ENCODE measurements around the gene TRIM63. TPM values are rescaled to one million over a fixed set of nuclear protein-coding genes. Genes with fewer than 3 reads are reported as not detected.

TRIM63 gene
- polyA plus RNA-seq, 1 of the 3 experiments (the other 2 are of a cell fraction) = not detected

DNA sequence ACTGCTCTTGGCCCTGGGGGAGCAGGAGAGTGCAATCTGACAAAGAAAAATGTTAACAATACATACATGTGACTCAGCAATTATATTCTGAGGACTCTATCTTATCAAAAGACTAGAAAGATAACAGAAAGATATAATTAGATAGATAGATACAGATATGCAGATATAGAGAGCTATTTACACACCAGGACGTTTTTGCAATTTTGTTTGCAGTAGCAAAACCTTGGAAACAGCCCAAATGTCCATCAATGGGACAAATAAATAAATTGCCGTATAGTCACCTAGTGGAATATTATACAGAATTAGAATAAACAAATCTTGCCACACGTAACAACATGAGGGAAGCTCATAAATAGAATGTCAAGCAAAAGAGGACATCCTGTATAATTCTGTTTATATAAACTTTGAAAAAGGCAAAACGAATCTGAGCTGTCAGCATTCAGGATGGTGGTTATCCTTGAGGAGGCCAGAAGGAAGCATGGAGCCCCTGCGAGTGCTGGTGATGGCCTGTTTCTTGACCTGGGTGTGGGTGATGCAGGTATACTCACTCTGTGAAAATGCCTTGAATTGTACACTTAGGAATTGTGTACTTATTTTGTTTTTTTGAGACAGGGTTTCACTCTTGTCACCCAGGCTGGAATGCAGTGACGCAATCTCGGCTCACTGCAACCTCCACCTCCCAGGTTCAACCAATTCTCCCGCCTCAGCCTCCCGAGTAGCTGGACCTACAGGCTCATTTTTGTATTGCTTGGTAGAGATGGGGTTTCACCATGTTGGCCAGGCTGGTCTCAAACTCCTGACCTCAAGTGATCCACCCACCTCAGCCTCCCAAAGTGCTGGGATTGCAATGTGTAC, 12.8 kb upstream of the TRIM63 start:
- TF ChIP-seq ELF1 (IDR thresholded peaks at IDR 0.05) (no peak), TEAD4 (IDR thresholded peaks at IDR 0.05; ENCODE audit: borderline replicate concordance, insufficient read depth) (no peak), YY1 (IDR thresholded peaks at IDR 0.05; ENCODE audit: low read depth) (no peak), CHD2 (IDR thresholded peaks at IDR 0.05; ENCODE audit: low read length, partially characterized antibody) (no peak), TCF12 (IDR thresholded peaks at IDR 0.05) (no peak), GABPA (IDR thresholded peaks at IDR 0.05; ENCODE audit: low read depth) (no peak), RFX5 (IDR thresholded peaks at IDR 0.05; ENCODE audit: low read length) (no peak), POLR2AphosphoS5 (IDR thresholded peaks at IDR 0.05; ENCODE audit: low read depth, low read length) (no peak), MXI1 (IDR thresholded peaks at IDR 0.05; ENCODE audit: low read depth, low read length) (no peak), SIN3A (IDR thresholded peaks at IDR 0.05; ENCODE audit: borderline replicate concordance, low read depth, low read length) (no peak), RAD21 (IDR thresholded peaks at IDR 0.05; ENCODE audit: low read length) (no peak), TAF1 (IDR thresholded peaks at IDR 0.05; ENCODE audit: borderline replicate concordance, low read depth, low read length) (no peak), RCOR1 (IDR thresholded peaks at IDR 0.05; ENCODE audit: low read length) (no peak), JUND (IDR thresholded peaks at IDR 0.05) (no peak), GATA2 (CRISPR knock-in tag; IDR thresholded peaks at IDR 0.05) (no peak), NRF1 (IDR thresholded peaks at IDR 0.05; ENCODE audit: low read depth, low read length) (no peak), NFIC (IDR thresholded peaks at IDR 0.05; ENCODE audit: borderline replicate concordance) (no peak), SMC3 (IDR thresholded peaks at IDR 0.05; ENCODE audit: low read depth, low read length) (no peak)
- TF ChIP-seq, protein P1, sequence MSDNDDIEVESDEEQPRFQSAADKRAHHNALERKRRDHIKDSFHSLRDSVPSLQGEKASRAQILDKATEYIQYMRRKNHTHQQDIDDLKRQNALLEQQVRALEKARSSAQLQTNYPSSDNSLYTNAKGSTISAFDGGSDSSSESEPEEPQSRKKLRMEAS (IDR thresholded peaks at IDR 0.05; ENCODE audit: low read depth) = no peak
- TF ChIP-seq, protein P2, sequence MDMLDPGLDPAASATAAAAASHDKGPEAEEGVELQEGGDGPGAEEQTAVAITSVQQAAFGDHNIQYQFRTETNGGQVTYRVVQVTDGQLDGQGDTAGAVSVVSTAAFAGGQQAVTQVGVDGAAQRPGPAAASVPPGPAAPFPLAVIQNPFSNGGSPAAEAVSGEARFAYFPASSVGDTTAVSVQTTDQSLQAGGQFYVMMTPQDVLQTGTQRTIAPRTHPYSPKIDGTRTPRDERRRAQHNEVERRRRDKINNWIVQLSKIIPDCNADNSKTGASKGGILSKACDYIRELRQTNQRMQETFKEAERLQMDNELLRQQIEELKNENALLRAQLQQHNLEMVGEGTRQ (IDR thresholded peaks at IDR 0.05; ENCODE audit: borderline replicate concordance, low read depth, low read length) = no peak
- no peak for DNase-seq
- H3K4me3 ChIP-seq (ENCODE audit: low read depth in 2 of 2, low read length in 1 of 2) = no peak overlapping the region
- H4K20me1 ChIP-seq (ENCODE audit: insufficient read depth) = no peaks in the 10 kb centered on the region
- no peaks in the 10 kb centered on the region for H3K36me3 ChIP-seq (replicated peaks in 1 of 2; ENCODE audit: control insufficient read depth in 1 of 2, insufficient read depth in 2 of 2, low read length in 1 of 2)
- H3K79me2 ChIP-seq (ENCODE audit: insufficient read depth) = no peaks in the 10 kb centered on the region
- peaks cover 10% of the 10 kb centered on the region for H3K27me3 ChIP-seq (ENCODE audit: insufficient read depth)
- no peaks in the 10 kb centered on the region for H3K9me3 ChIP-seq
- no peak overlapping the region for H3K9ac ChIP-seq
- no peaks in the 10 kb centered on the region for H3K9me2 ChIP-seq
- ChIA-PET CTCF (interaction anchor here (0.9 to 2.2 kb wide), 5 partner anchors 22 to 337 kb away, joined by 3 to 7 read pairs (median 4); no protein-coding TSS in a partner anchor), POLR2A (no interaction called here)
- H3F3A ChIP-seq (replicated peaks; ENCODE audit: insufficient read depth) = no peaks in the 10 kb centered on the region
- no peaks in the 10 kb centered on the region for H3K4me1 ChIP-seq (ENCODE audit: control insufficient read depth in 1 of 2, insufficient read depth in 2 of 2, low read depth in 1 of 2, low read length in 1 of 2)
- 72% methylated on average over 9 of the region's 9 CpGs for WGBS (ENCODE audit: low lambda C conversion rate)
- no peak overlapping the region for H2AFZ ChIP-seq (ENCODE audit: low read depth)
- no peak overlapping the region for H3K27ac ChIP-seq (ENCODE audit: low read depth in 2 of 2, low read length in 1 of 2)
- no peak overlapping the region for H3K4me2 ChIP-seq

Measured in SK-N-SH (cell line).